T47D (cell line): ENCODE measurements around the gene SMIM33.
"Not testable (repeated sequence)": the region's sequence is repeated elsewhere in the genome, so short reads cannot be mapped to it uniquely, and the experiment has no call there.

Experiments used
- DNase-seq, 2 experiments: peaks; one replicate each; pipeline versions ENCODE4 v3.0.0 to v3.0.0-alpha.2; 2011 to 2012; ENCODE audit warnings: low read depth in 1 of 2, low spot score in 1 of 2
- JUND ChIP-seq: IDR thresholded peaks from 2 replicates; pipeline ENCODE4 v1.6.1; 2012; ENCODE audit warnings: low read depth
- in situ Hi-C: cut with HindIII; loops from 2 replicates; pipeline ENCODE4 v1.10.0; 2016; ENCODE audit warnings: low sequenced_read_pairs, low pct_unique_long_range_greater_than_20kb

Gene SMIM33

GRCh38 chr5:139470821-139471300 is at the start of gene SMIM33:
Gene SMIM33, plus strand, starts transcription at chr5:139471004. Its CDS starts 118 bp downstream, at chr5:139471122.
- no peak for DNase-seq
- in situ Hi-C loops = no loop called here
- no peak for TF ChIP-seq JUND

GRCh38 chr5:139422307-139422893 is 48.4 kb upstream of the SMIM33 start:
- in situ Hi-C loops = no loop called here
- no peak for TF ChIP-seq JUND
- DNase-seq = peak; percentile 63 to 78

- no peak for TF ChIP-seq JUND
- no peak for DNase-seq
- in situ Hi-C loops = no loop called here
Observed at GRCh38 chr5:139425497-139425896, 45.3 kb upstream of the SMIM33 start.

GRCh38 chr5:139426203-139426885 is 44.5 kb upstream of the SMIM33 start:
- no peak for TF ChIP-seq JUND
- DNase-seq = no peak
- in situ Hi-C loops = no loop called here

- in situ Hi-C loops = no loop called here
- no peak for TF ChIP-seq JUND
Observed at GRCh38 chr5:139430015-139430414, 40.8 kb upstream of the SMIM33 start.

GRCh38 chr5:139431706-139432105 is 39.1 kb upstream of the SMIM33 start:
- no peak for DNase-seq
- TF ChIP-seq JUND = no peak
- in situ Hi-C loops = no loop called here

More at GRCh38 chr5:139430015-139430414, 40.8 kb upstream of the SMIM33 start:
- no peak for DNase-seq

GRCh38 chr5:139435676-139436075 is 35.1 kb upstream of the SMIM33 start:
- DNase-seq = no peak
- TF ChIP-seq JUND = no peak
- in situ Hi-C loops = no loop called here

GRCh38 chr5:139438707-139439012 is 32.1 kb upstream of the SMIM33 start:
- TF ChIP-seq JUND = no peak
- in situ Hi-C loops = no loop called here
- no peak for DNase-seq

GRCh38 chr5:139439013-139439903 is 31.5 kb upstream of the SMIM33 start, which contains the start of gene DNAJC18:
Gene DNAJC18, minus strand, starts transcription at chr5:139439525. Its CDS starts 80 bp downstream, at chr5:139439445.
- no peak for TF ChIP-seq JUND
- in situ Hi-C loops = no loop called here
- peak; percentile 80 to 85 for DNase-seq

GRCh38 chr5:139440416-139440815 is 30.4 kb upstream of the SMIM33 start:
- DNase-seq, in situ Hi-C loops: not testable (repeated sequence)

GRCh38 chr5:139443831-139444453 is 26.9 kb upstream of the SMIM33 start:
- TF ChIP-seq JUND = no peak
- no peak for DNase-seq
- in situ Hi-C loops = no loop called here
